Activated CD8-positive, alpha-beta T cell treated with anti-CD3 and anti-CD28 coated beads for 36 hours (primary cell): Measurements from ENCODE around the gene CDH5. TPM values are rescaled to one million over a fixed set of nuclear protein-coding genes. Genes with fewer than 3 reads are reported as not detected.
"Not testable (repeated sequence)": the region's sequence is repeated elsewhere in the genome, so short reads cannot be mapped to it uniquely, and the experiment has no call there.

Source experiments
- ATAC-seq: fragments of 200-7000 bp; cut with Tn5 transposase; one replicate; pipeline ENCODE4 v1.10.0; 2021; ENCODE audit warnings: mild to moderate bottlenecking, moderate library complexity
- CTCF ChIA-PET: fragments of 350-600 bp; sonication (Branson Sonifier 250); formaldehyde crosslinking; loops from one replicate; lab custom pipeline; 2021; ENCODE audit warnings: antibody characterized with exemption; lab: Charles Lee
- POLR2A ChIA-PET: fragments of 350-600 bp; sonication (Branson Sonifier 250); formaldehyde crosslinking; loops from one replicate; lab custom pipeline; 2021; ENCODE audit warnings: antibody characterized with exemption; lab: Charles Lee
- DNase-seq: peaks from one replicate; pipeline ENCODE4 v3.0.0-alpha.2; 2020
- H3K27ac Mint-ChIP-seq: one replicate; pipeline ENCODE4 v1.8.0; 2021; ENCODE audit warnings: mild to moderate bottlenecking, mixed read lengths
- H3K27me3 Mint-ChIP-seq: one replicate; pipeline ENCODE4 v1.8.0; 2021; ENCODE audit warnings: mixed read lengths
- H3K36me3 Mint-ChIP-seq: one replicate; pipeline ENCODE4 v1.8.0; 2021; ENCODE audit warnings: low read depth, mixed read lengths
- H3K4me1 Mint-ChIP-seq: one replicate; pipeline ENCODE4 v1.8.0; 2021; ENCODE audit warnings: low read depth, mixed read lengths
- H3K4me3 Mint-ChIP-seq: one replicate; pipeline ENCODE4 v1.8.0; 2021; ENCODE audit warnings: mild to moderate bottlenecking, moderate library complexity, mixed read lengths
- H3K9me3 Mint-ChIP-seq: one replicate; pipeline ENCODE4 v1.8.0; 2021; ENCODE audit warnings: mixed read lengths
- intact Hi-C: fragments of 100-400 bp; cut with micrococcal nuclease; formaldehyde crosslinking; loops from one replicate; pipeline ENCODE4 v1.10.0; 2022
- total RNA-seq, 2 experiments: library from RNA; stranded (reverse); gene quantifications; one replicate each; pipeline ENCODE4 v1.2.3, GENCODE V29; 2021
- TF ChIP-seq, protein P1 (sequence below): fragments of 200-600 bp; IDR thresholded peaks from one replicate; pipeline ENCODE4 v1.8.0; 2022; ENCODE audit warnings: antibody characterized with exemption, mild to moderate bottlenecking

The CDH5 gene
- total RNA-seq, 2 experiments from 2014 or later, result not detected

DNA sequence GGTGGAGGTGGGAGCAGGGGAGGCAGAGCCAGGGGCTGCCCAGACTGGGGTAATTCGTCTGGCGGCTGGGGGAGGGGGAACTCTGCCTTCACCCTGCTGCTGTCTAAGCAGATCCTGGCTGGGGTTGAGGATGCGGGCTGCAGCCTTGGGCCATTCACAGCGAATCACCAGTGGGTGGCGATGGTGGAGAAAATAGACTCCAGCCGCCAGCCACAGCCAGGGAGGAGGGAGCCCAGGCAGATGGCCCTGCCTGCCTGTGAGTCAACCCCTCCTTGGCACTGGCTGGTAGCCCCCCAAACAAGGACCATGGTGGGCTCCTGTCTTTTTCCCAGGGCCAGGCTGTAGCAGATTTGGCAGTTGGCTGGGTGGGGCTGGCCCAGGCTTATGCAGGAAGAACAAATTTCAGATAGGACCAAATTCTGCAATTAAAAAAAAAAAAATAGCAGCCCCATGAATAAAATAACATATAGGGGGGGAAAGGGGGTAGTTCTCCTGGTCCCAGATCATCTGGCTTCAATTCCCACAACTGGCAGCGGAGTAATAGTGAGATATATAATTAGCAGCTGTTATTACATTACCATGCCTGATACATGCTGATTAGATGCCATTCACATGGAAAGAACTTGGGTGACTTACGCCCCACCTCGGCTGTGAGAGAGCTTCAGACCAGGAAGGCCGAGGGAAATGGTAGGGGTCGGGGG, 41.5 kb upstream of the CDH5 start:
- Mint-ChIP-seq H3K4me1 (no peaks in the 10 kb centered on the region), H3K27ac (no peak overlapping the region), H3K9me3 (no peaks in the 10 kb centered on the region), H3K4me3 (no peak overlapping the region), H3K27me3 (peaks cover 8% of the 10 kb centered on the region), H3K36me3 (no peaks in the 10 kb centered on the region)
- ChIA-PET CTCF (interaction anchor here (1.2 to 2.4 kb wide), 3 partner anchors 17 to 32 kb away, joined by 4 to 6 read pairs (median 5); no protein-coding TSS in a partner anchor), POLR2A (no interaction called here)
- DNase-seq, result peak; percentile 7
- TF ChIP-seq, protein P1, sequence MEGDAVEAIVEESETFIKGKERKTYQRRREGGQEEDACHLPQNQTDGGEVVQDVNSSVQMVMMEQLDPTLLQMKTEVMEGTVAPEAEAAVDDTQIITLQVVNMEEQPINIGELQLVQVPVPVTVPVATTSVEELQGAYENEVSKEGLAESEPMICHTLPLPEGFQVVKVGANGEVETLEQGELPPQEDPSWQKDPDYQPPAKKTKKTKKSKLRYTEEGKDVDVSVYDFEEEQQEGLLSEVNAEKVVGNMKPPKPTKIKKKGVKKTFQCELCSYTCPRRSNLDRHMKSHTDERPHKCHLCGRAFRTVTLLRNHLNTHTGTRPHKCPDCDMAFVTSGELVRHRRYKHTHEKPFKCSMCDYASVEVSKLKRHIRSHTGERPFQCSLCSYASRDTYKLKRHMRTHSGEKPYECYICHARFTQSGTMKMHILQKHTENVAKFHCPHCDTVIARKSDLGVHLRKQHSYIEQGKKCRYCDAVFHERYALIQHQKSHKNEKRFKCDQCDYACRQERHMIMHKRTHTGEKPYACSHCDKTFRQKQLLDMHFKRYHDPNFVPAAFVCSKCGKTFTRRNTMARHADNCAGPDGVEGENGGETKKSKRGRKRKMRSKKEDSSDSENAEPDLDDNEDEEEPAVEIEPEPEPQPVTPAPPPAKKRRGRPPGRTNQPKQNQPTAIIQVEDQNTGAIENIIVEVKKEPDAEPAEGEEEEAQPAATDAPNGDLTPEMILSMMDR, result no peak
- intact Hi-C loops, result no loop called here
- no peak for ATAC-seq

DNA sequence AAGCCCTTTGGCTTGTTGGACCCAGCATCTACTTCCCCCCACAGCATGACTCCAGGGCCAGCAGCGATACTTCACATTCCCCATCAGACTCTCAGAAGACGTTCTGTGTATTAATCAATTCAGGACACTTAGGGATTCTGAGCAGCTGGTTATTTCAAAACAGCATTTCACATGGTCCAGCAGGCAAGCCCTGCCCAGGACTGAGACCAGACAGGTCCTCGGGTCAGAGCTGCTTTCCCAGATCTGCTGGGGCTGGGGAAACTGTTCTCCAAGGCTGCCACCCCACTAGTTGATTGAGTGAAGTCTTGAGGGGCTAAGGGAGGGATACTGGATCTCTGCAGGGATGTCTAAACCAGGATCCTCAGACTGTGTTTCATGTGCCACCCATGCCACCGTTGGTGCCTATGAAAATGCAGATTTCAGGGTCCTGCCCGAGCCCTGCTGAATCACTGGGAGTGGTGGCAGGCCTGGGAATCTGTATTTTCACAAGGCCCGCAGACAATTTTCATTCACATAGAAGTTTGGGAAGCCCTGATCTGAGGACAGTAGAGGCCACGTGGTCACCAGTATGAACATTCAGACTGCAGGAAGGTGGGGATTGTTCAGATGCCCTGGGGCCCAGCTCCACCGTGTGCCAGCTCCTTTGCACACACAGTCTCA, 40.6 kb upstream of the CDH5 start:
- POLR2A ChIA-PET, result no interaction called here
- Mint-ChIP-seq H3K4me1 (no peaks in the 10 kb centered on the region), H3K27me3 (peaks cover 8% of the 10 kb centered on the region), H3K9me3 (peaks cover under 1% of the 10 kb centered on the region), H3K27ac (no peak overlapping the region), H3K4me3 (no peak overlapping the region), H3K36me3 (no peaks in the 10 kb centered on the region)
- ATAC-seq, result no peak
- no peak for DNase-seq
- TF ChIP-seq, protein P1, result no peak
- intact Hi-C loops, result no loop called here
- CTCF ChIA-PET, result interaction anchor here (1.5 to 2.4 kb wide), 2 partner anchors 16 to 31 kb away, joined by 4 to 6 read pairs; no protein-coding TSS in a partner anchor

DNA sequence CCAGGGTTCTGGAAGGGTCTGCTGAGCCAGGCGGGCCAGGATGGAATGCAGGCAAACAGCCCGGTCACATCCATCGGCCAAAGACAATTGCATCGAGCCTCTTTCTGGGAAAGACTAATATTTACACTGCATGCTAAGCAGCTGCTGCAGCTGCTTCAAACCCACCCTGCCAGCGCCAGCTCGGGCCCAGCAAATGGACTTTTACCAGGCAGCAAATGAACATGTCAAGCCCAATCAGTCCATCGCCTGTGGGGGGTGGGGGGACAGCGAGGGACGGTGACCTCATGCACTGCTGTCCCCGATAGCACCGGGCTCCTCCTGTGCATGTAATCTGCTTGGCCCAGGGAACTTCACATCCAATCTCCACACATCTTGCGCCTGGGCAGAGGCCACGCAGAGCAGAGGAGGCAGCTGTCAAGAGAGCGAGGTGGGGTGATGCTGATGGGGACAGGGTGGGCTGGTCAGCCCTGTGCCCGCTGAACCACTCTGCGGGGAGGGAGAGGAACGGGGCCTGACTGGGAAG, 39.4 kb upstream of the CDH5 start:
- no peak for DNase-seq
- H3K27ac Mint-ChIP-seq, result no peak overlapping the region

DNA sequence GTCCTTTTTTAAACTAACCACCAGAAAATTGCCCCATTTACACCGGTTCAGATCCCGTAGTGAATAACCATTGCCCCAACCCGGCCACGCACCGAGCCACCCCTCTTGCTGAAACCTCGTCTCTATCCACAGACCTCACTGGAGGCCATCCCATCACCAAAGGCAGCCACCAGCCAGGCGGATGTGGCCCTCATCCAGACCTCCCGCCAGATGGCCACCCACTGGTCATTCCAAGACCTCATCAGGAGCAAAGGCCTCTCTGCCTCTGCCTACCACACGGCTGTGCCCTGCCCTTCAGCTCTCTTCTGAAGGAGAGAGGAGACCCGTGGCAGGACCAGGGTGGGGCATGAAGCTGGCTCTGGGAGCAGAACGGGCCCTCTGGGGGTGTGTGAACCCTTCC, 38.2 kb upstream of the CDH5 start:
- intact Hi-C loops, result no loop called here
- Mint-ChIP-seq H3K36me3 (no peaks in the 10 kb centered on the region), H3K4me3 (no peak overlapping the region), H3K4me1 (no peaks in the 10 kb centered on the region), H3K27me3 (peaks cover 10% of the 10 kb centered on the region), H3K9me3 (peaks cover 3% of the 10 kb centered on the region), H3K27ac (no peak overlapping the region)
- ATAC-seq (no peak), DNase-seq (no peak)
- ChIA-PET CTCF (interaction anchor here (0.7 to 1.2 kb wide), 3 partner anchors 16 to 174 kb away, joined by 3 read pairs; no protein-coding TSS in a partner anchor), POLR2A (no interaction called here)
- TF ChIP-seq, protein P1, result no peak

More for the DNA sequence above, 39.4 kb upstream of the CDH5 start:
- peaks cover 3% of the 10 kb centered on the region for H3K9me3 Mint-ChIP-seq
- no peaks in the 10 kb centered on the region for H3K36me3 Mint-ChIP-seq
- intact Hi-C loops, result no loop called here
- TF ChIP-seq, protein P1, result no peak
- H3K4me3 Mint-ChIP-seq, result no peak overlapping the region
- ChIA-PET CTCF (interaction anchor here (1.2 to 2.4 kb wide), 2 partner anchors 15 to 17 kb away, joined by 3 to 6 read pairs; no protein-coding TSS in a partner anchor), POLR2A (no interaction called here)
- ATAC-seq, result no peak
- H3K4me1 Mint-ChIP-seq, result no peaks in the 10 kb centered on the region
- peaks cover 8% of the 10 kb centered on the region for H3K27me3 Mint-ChIP-seq

DNA sequence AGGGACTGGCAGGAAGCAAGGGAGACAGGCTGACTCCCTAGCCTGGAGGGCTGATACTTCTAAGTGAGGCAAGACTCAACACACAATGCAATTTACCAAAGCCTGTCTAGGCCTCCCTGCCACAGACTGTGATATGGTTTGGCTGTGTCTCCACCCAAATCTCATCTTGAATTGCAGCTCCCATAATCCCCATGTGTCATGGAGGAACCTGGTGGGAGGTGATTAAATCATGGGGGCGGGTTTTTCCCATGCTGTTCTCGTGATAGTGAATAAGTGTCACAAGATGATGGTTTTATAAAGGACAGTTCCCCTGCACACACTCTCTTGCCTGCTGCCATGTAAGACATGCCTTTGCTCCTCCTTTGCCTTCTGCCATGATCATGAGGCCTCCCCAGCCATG, 35.0 kb upstream of the CDH5 start:
- H3K4me3 Mint-ChIP-seq, H3K36me3 Mint-ChIP-seq, ATAC-seq, POLR2A ChIA-PET, H3K4me1 Mint-ChIP-seq, DNase-seq, H3K27ac Mint-ChIP-seq, H3K9me3 Mint-ChIP-seq, intact Hi-C loops: not testable (repeated sequence)
- peaks cover 14% of the 10 kb centered on the region for H3K27me3 Mint-ChIP-seq
- CTCF ChIA-PET, result interaction anchor here (0.9 to 1.2 kb wide), 2 partner anchors 11 to 27 kb away, joined by 3 read pairs; no protein-coding TSS in a partner anchor
